Heart left ventricle (tissue), 13 donors: ENCODE measurements around the gene AKIP1.

ENCODE experiments used
- CTCF ChIP-seq, 12 donors: fragments of 200-600 bp; sonication (generic) in 4 of 12; IDR thresholded peaks; one replicate each; pipeline versions ENCODE4 v1.5.0 to v1.8.0; 2018 to 2022; ENCODE audit warnings: antibody characterized with exemption in 12 of 12, mild to moderate bottlenecking in 5 of 12
- POLR2A ChIP-seq, 2 donors: fragments of 450-650 bp; IDR thresholded peaks; one replicate each; pipeline ENCODE4 v1.6.1; 2017; ENCODE audit warnings: antibody characterized with exemption in 2 of 2, mild to moderate bottlenecking in 2 of 2, moderate library complexity in 2 of 2
- donor health status: ischemic (EF 13 %, LVEDD 7.1; RV severe dilation, severe dysfunction).
- donor health status: DM: no; HTN: yes; CAD: no.
- donor health status: DM: no; HTN: no; CAD: no.
- donor health status: ischemic (EF 25% LVEDD 6.9; RV normal size, moderate dysfunction).
- donor health status: ischemic (EF 25% LVEDD 5.7; RV mildly dilated, moderate dysfunction).
- donor health status: ischemic (EF 35%, LVEDD 5.7; RV mildly dilated, moderate dysfunction).
- donor health status: nonischemic (EF 11% LVEDD 7.7; RV severe dilation, severe dysfunction).
- donor health status: DM: yes; HTN: yes; CAD: no.
- donor health status: PGD.
- donor health status: ischemic (EF 29% LVEDD 5.4; RV normal size, mild dysfunction).
- donor health status: nonischemic (EF 23%, LVEDD 6.1; RV moderate dilation, normal function).

GRCh38 chr11:8932564-8933180, 21.7 kb downstream of the AKIP1 start, which contains the start of gene C11orf16:
- TF ChIP-seq POLR2A (IDR thresholded peaks at IDR 0.05) (no peak), CTCF (IDR thresholded peaks at IDR 0.05) (no peak)
